Spleen (tissue), 7 donors: ENCODE data around the gene CISTR.

Source experiments
- CTCF ChIP-seq, 11 experiments: fragments of 200-600 bp in 7 of 11; fragments of 450-650 bp in 4 of 11; sonication (generic) in 4 of 11; IDR thresholded peaks in 8 of 11; conservative IDR thresholded peaks in 3 of 11; 1 replicate in 7 of 11; 2 replicates in 4 of 11; pipeline versions ENCODE4 v1.4.0 to v1.8.0; 2016 to 2021; ENCODE audit warnings: antibody characterized with exemption in 11 of 11, inconsistent platforms in 4 of 11, mild to moderate bottlenecking in 1 of 11
- POLR2A ChIP-seq, 3 donors: fragments of 450-650 bp; IDR thresholded peaks; one replicate each; pipeline ENCODE4 v1.5.1; 2017; ENCODE audit warnings: antibody characterized with exemption in 3 of 3, mild to moderate bottlenecking in 1 of 3
- POLR2AphosphoS5 ChIP-seq, 3 donors: sonication (generic); formaldehyde crosslinking; IDR thresholded peaks; one replicate each; pipeline ENCODE4 v1.5.1; 2017; ENCODE audit warnings: antibody characterized with exemption in 3 of 3
- donor health status: DM: no; HTN: no; CAD: no; lungs with moderate emphysema.
- donor health status: DM: no; HTN: no; CAD: no.
- donor health status: DM: no; HTN: no; CAD: no.

DNA sequence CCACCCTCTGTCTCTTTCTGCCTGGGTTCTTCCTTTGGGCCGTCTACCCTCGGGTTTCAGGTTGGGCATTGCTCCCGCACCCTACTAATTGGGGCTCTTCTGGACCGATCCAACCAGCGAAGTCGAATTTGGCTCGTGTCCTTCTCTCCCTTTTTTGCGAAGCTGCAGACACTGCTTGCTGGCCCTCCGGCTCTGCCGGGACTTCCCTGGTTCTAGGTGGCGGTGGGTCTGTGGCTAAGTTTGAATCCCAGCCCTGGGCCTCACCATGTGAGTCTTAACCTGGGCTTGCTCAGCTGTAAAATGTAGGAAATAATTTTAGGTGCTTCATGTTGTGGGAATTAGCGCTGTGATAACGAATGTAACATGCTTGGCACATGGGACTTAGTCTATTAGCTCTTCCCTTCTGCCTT lies 418 bp upstream of the CISTR start:
- TF ChIP-seq CTCF (IDR thresholded peaks at IDR 0.05 in 8 of 11, conservative IDR thresholded peaks at IDR 0.05 in 3 of 11), result no peak
- TF ChIP-seq POLR2AphosphoS5 (IDR thresholded peaks at IDR 0.05), result no peak
- no peak for TF ChIP-seq POLR2A (IDR thresholded peaks at IDR 0.05)
